CD14-positive monocyte (primary cell): Measurements from ENCODE around the gene MECR. TPM values are rescaled to one million over a fixed set of nuclear protein-coding genes. Genes with fewer than 3 reads are reported as not detected.

Experiments used
- DNase-seq, 3 donors: peaks; one replicate each; pipeline ENCODE4 v3.0.0-alpha.2; 2011 to 2022
- H2AFZ ChIP-seq: 2 replicates; pipeline ENCODE4 v1.6.0; 2012; ENCODE audit warnings: mild to moderate bottlenecking, low read depth, low read length, inconsistent platforms; ENCODE audit not compliant: insufficient read depth, poor library complexity, severe bottlenecking
- H3K27ac ChIP-seq, 2 donors: 1 replicate in 1 of 2; 2 replicates in 1 of 2; pipeline ENCODE4 v1.5.1; 2012 to 2013; ENCODE audit warnings: low read length in 2 of 2, control low read depth in 1 of 2, inconsistent platforms in 1 of 2, low read depth in 1 of 2, mild to moderate bottlenecking in 1 of 2
- H3K27me3 ChIP-seq, 2 donors: one replicate each; pipeline versions ENCODE4 v1.6.0 to v1.6.1; 2011 to 2013; ENCODE audit warnings: low read length in 2 of 2; ENCODE audit not compliant: control insufficient read depth in 2 of 2, insufficient read depth in 2 of 2
- H3K36me3 ChIP-seq, 2 donors: replicated peaks in 1 of 2; 1 replicate in 1 of 2; 2 replicates in 1 of 2; pipeline versions ENCODE4 v1.5.1 to v1.6.1; 2012 to 2013; ENCODE audit warnings: low read length in 2 of 2, control low read depth in 1 of 2, inconsistent platforms in 1 of 2, mild to moderate bottlenecking in 1 of 2; ENCODE audit not compliant: insufficient read depth in 2 of 2, control insufficient read depth in 1 of 2
- H3K4me1 ChIP-seq, 2 donors: 1 replicate in 1 of 2; 2 replicates in 1 of 2; pipeline versions ENCODE4 v1.5.1 to v1.6.1; 2012 to 2013; ENCODE audit warnings: low read length in 2 of 2, control low read depth in 1 of 2, inconsistent platforms in 1 of 2, mild to moderate bottlenecking in 1 of 2, moderate library complexity in 1 of 2; ENCODE audit not compliant: insufficient read depth in 2 of 2, control insufficient read depth in 1 of 2
- H3K4me2 ChIP-seq: replicated peaks from 2 replicates; pipeline ENCODE3; 2012; ENCODE audit warnings: low read length, moderate library complexity, mild to moderate bottlenecking; ENCODE audit not compliant: poor library complexity, severe bottlenecking; ENCODE audit errors: extremely low read depth
- H3K4me3 ChIP-seq, 3 experiments: fragments of 200-600 bp in 1 of 3; sonication (generic) in 1 of 3; replicated peaks in 1 of 3; 1 replicate in 2 of 3; 2 replicates in 1 of 3; pipeline ENCODE4 v1.5.1; 2011 to 2013; ENCODE audit warnings: low read length in 3 of 3, mild to moderate bottlenecking in 3 of 3, control low read depth in 2 of 3, low read depth in 2 of 3, inconsistent platforms in 1 of 3, moderate library complexity in 1 of 3
- H3K79me2 ChIP-seq: 2 replicates; pipeline ENCODE4 v1.6.0; 2012; ENCODE audit warnings: mild to moderate bottlenecking, control low read depth, inconsistent platforms, low read length, moderate library complexity; ENCODE audit not compliant: insufficient read depth
- H3K9ac ChIP-seq: 2 replicates; pipeline ENCODE4 v1.6.0; 2017; ENCODE audit warnings: low read length, mild to moderate bottlenecking; ENCODE audit not compliant: insufficient read depth, poor library complexity, severe bottlenecking
- H3K9me3 ChIP-seq, 2 donors: replicated peaks in 1 of 2; 1 replicate in 1 of 2; 2 replicates in 1 of 2; pipeline versions ENCODE4 v1.5.1 to v1.6.1; 2012 to 2013; ENCODE audit warnings: low read length in 2 of 2, control low read depth in 1 of 2; ENCODE audit not compliant: control insufficient read depth in 1 of 2, insufficient read depth in 1 of 2
- H4K20me1 ChIP-seq: 2 replicates; pipeline ENCODE4 v1.6.0; 2012; ENCODE audit warnings: mild to moderate bottlenecking, low read length, control low read depth, moderate library complexity; ENCODE audit not compliant: insufficient read depth
- H3K27ac Mint-ChIP-seq, 7 donors: one replicate each; pipeline ENCODE4 v1.8.0; 2020; ENCODE audit warnings: mild to moderate bottlenecking in 7 of 7, mixed read lengths in 7 of 7, moderate library complexity in 6 of 7, inconsistent platforms in 2 of 7
- H3K27me3 Mint-ChIP-seq, 3 donors: one replicate each; pipeline ENCODE4 v1.8.0; 2021 to 2022; ENCODE audit warnings: low read depth in 3 of 3, mild to moderate bottlenecking in 3 of 3, mixed read lengths in 3 of 3, moderate library complexity in 3 of 3, inconsistent platforms in 1 of 3
- H3K36me3 Mint-ChIP-seq, 2 donors: one replicate each; pipeline ENCODE4 v1.8.0; 2020; ENCODE audit warnings: mixed read lengths in 2 of 2, inconsistent platforms in 1 of 2, mild to moderate bottlenecking in 1 of 2
- H3K4me1 Mint-ChIP-seq: one replicate; pipeline ENCODE4 v1.8.0; 2020; ENCODE audit warnings: mild to moderate bottlenecking, mixed read lengths
- H3K4me3 Mint-ChIP-seq, 2 donors: one replicate each; pipeline ENCODE4 v1.8.0; 2020; ENCODE audit warnings: mild to moderate bottlenecking in 2 of 2, mixed read lengths in 2 of 2, moderate library complexity in 1 of 2
- H3K9me3 Mint-ChIP-seq, 7 donors: one replicate each; pipeline ENCODE4 v1.8.0; 2020 to 2022; ENCODE audit warnings: mixed read lengths in 7 of 7, mild to moderate bottlenecking in 6 of 7, moderate library complexity in 6 of 7, inconsistent platforms in 2 of 7
- WGBS: methylation state at CpG from one replicate; pipeline ENCODE4 v1.1.5; 2013; ENCODE audit warnings: missing lambda C conversion rate; ENCODE audit not compliant: insufficient coverage; 5-methylcytosine and 5-hydroxymethylcytosine counted together
- intact Hi-C, 2 donors: fragments of 100-400 bp; cut with micrococcal nuclease; formaldehyde crosslinking; loops; one replicate each; pipeline versions ENCODE4 v1.15.0 to v1.15.1; 2023
- polyA plus RNA-seq, 3 donors: library from polyadenylated mRNA; depleted of rRNA in 1 of 3; unstranded in 2 of 3; stranded (reverse) in 1 of 3; fragments of 300-500 nt in 2 of 3; fragments of >200 nt in 1 of 3; fragmentation: Illumina TruSeq in 2 of 3; gene quantifications; 1 replicate in 2 of 3; 2 replicates in 1 of 3; pipeline ENCODE4 v1.2.3, GENCODE V29; 2012 to 2021
- TF ChIP-seq, protein P1 (sequence below): fragments of 200-600 bp; IDR thresholded peaks from one replicate; pipeline ENCODE4 v1.8.0; 2022; ENCODE audit warnings: antibody characterized with exemption, mild to moderate bottlenecking

MECR gene
- polyA plus RNA-seq, 3 donors, result 6.3 to 8.5 (median 7.5) TPM

DNA sequence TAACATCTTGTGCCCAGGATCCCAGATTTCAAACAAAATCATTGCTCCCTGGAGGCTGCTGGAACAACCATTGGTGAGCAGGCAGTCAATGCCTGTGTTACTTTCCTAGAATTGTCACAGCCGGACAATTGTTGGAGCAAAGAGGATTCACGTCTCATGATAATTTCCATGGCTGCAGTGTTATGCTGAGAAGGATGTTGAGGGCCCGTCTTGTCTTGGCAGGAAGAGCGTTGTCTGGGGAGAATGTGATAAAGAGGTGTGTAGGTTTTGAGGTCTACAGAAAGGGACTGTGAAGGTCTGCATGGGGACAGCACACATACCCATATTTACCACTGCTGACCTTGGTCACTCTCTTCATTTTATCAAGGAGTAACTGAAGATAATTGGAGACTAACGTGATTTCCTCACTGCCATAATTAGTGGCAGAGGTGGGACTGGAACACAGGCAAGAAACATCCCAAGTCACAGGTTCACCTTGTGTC is 6.3 kb downstream of the MECR start:
- Histone ChIP-seq H3K9ac (no peak overlapping the region), H3K27me3 (no peaks in the 10 kb centered on the region), H3K9me3 (no peaks in the 10 kb centered on the region), H3K4me2 (no peak overlapping the region), H3K79me2 (no peaks in the 10 kb centered on the region), H2AFZ (no peak overlapping the region), H3K27ac (no peak overlapping the region), H3K4me1 (no peaks in the 10 kb centered on the region), H4K20me1 (no peaks in the 10 kb centered on the region), H3K36me3 (peaks cover 0 to 6% of the 10 kb centered on the region in 2 donors), H3K4me3 (no peak overlapping the region)
- H3K36me3 Mint-ChIP-seq, result peaks cover 9 to 16% of the 10 kb centered on the region in 2 donors
- H3K27me3 Mint-ChIP-seq, result no peaks in the 10 kb centered on the region
- no peaks in the 10 kb centered on the region for H3K4me1 Mint-ChIP-seq
- TF ChIP-seq, protein P1, sequence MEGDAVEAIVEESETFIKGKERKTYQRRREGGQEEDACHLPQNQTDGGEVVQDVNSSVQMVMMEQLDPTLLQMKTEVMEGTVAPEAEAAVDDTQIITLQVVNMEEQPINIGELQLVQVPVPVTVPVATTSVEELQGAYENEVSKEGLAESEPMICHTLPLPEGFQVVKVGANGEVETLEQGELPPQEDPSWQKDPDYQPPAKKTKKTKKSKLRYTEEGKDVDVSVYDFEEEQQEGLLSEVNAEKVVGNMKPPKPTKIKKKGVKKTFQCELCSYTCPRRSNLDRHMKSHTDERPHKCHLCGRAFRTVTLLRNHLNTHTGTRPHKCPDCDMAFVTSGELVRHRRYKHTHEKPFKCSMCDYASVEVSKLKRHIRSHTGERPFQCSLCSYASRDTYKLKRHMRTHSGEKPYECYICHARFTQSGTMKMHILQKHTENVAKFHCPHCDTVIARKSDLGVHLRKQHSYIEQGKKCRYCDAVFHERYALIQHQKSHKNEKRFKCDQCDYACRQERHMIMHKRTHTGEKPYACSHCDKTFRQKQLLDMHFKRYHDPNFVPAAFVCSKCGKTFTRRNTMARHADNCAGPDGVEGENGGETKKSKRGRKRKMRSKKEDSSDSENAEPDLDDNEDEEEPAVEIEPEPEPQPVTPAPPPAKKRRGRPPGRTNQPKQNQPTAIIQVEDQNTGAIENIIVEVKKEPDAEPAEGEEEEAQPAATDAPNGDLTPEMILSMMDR, result no peak
- no peaks in the 10 kb centered on the region for H3K9me3 Mint-ChIP-seq
- H3K27ac Mint-ChIP-seq, result peak overlapping the region in 1 of 7 donors; percentile 8
- no peak for DNase-seq
- H3K4me3 Mint-ChIP-seq, result no peak overlapping the region
- 100% methylated on average over 2 of the region's 5 CpGs for WGBS
- intact Hi-C loops, result no loop called here

DNA sequence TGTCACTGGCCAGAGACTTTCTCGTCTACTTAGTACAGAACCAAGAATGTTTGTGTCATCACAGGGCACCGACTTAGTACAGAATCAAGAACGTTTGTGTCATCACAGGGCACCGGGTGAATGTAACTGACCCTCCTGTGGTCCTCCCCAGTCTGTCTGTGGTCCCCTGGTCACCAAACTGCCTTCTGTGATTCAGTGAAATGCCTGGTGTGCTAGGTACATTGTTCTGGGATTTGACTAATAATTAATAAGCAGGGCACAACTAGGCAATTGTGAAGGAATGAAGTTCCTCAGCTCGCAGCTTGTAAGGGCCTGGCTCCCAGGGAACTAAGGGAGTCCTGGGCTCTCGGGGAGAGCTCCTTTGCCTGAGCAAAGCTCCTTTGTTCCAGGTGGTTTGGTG is 7.2 kb downstream of the MECR start:
- TF ChIP-seq, protein P1, result no peak
- Mint-ChIP-seq H3K27ac (no peak overlapping the region), H3K27me3 (no peaks in the 10 kb centered on the region), H3K36me3 (peaks cover 9 to 17% of the 10 kb centered on the region in 2 donors), H3K4me3 (no peak overlapping the region), H3K4me1 (peaks cover under 1% of the 10 kb centered on the region), H3K9me3 (no peaks in the 10 kb centered on the region)
- Histone ChIP-seq H4K20me1 (no peaks in the 10 kb centered on the region), H3K9ac (no peak overlapping the region), H3K36me3 (peaks cover 0 to 6% of the 10 kb centered on the region in 2 donors), H3K27ac (no peak overlapping the region), H3K4me3 (no peak overlapping the region), H3K27me3 (no peaks in the 10 kb centered on the region), H3K79me2 (no peaks in the 10 kb centered on the region), H3K4me2 (no peak overlapping the region), H3K4me1 (no peaks in the 10 kb centered on the region), H3K9me3 (no peaks in the 10 kb centered on the region), H2AFZ (no peak overlapping the region)
- intact Hi-C loops, result no loop called here
- no peak for DNase-seq
- 95% methylated on average over 5 of the region's 6 CpGs for whole genome bisulfite sequencing
